Peyer's patch (tissue), 4 donors: ENCODE results near the gene PUS1. TPM values are rescaled to one million over a fixed set of nuclear protein-coding genes. Genes with fewer than 3 reads are reported as not detected.

Source experiments
- DNase-seq, 3 donors: peaks; one replicate each; pipeline ENCODE4 v3.0.0-alpha.2; 2017 to 2019
- H3K27ac ChIP-seq, 4 donors: fragments of 200-600 bp; sonication (generic); one replicate each; pipeline ENCODE4 v1.5.1; 2016 to 2019
- H3K27me3 ChIP-seq, 2 donors: fragments of 200-600 bp; sonication (generic); one replicate each; pipeline ENCODE4 v1.5.1; 2019
- H3K36me3 ChIP-seq, 3 donors: fragments of 200-600 bp; sonication (generic); one replicate each; pipeline ENCODE4 v1.5.1; 2016 to 2019
- H3K4me1 ChIP-seq, 4 donors: fragments of 200-600 bp; sonication (generic); one replicate each; pipeline ENCODE4 v1.5.1; 2016 to 2019
- H3K4me3 ChIP-seq, 4 donors: fragments of 200-600 bp; sonication (generic); 1 replicate in 3 of 4; 2 replicates in 1 of 4; pipeline ENCODE4 v1.5.1; 2016 to 2019; ENCODE audit warnings: mild to moderate bottlenecking in 1 of 4
- H3K9me3 ChIP-seq, 4 donors: fragments of 200-600 bp; sonication (generic); one replicate each; pipeline ENCODE4 v1.5.1; 2016 to 2019; ENCODE audit warnings: mild to moderate bottlenecking in 1 of 4
- CTCF ChIP-seq, 6 experiments: fragments of 450-650 bp in 4 of 6; fragments of 200-600 bp in 2 of 6; sonication (generic) in 1 of 6; IDR thresholded peaks; one replicate each; pipeline ENCODE4 v1.5.1; 2017 to 2019; ENCODE audit warnings: antibody characterized with exemption in 6 of 6, mild to moderate bottlenecking in 3 of 6, moderate library complexity in 1 of 6
- POLR2A ChIP-seq, 2 donors: fragments of 450-650 bp; IDR thresholded peaks; one replicate each; pipeline ENCODE4 v1.5.1; 2017; ENCODE audit warnings: antibody characterized with exemption in 2 of 2, mild to moderate bottlenecking in 2 of 2, moderate library complexity in 2 of 2
- total RNA-seq, 4 donors: library from RNA; depleted of rRNA; stranded (reverse); fragments of >200 nt; gene quantifications; one replicate each; pipeline ENCODE4 v1.1.0, GENCODE V29; 2016

The PUS1 gene
- total RNA-seq, 4 donors from 2014 or later, result 8.8 to 46.5 (median 31.8) TPM

GRCh38 chr12:131892711-131893604, 36.1 kb upstream of the PUS1 start:
- peaks cover 0 to 16% (median 12%) of the 10 kb centered on the region in 4 donors for H3K4me1 ChIP-seq
- no peak for DNase-seq
- peaks cover 0 to 6% (median 0%) of the 10 kb centered on the region in 3 donors for H3K36me3 ChIP-seq
- H3K9me3 ChIP-seq, result no peaks in the 10 kb centered on the region
- no peak overlapping the region for H3K27ac ChIP-seq
- no peak for TF ChIP-seq POLR2A (IDR thresholded peaks at IDR 0.05)
- no peak for TF ChIP-seq CTCF (IDR thresholded peaks at IDR 0.05)
- H3K4me3 ChIP-seq, result no peak overlapping the region
- H3K27me3 ChIP-seq, result no peaks in the 10 kb centered on the region

GRCh38 chr12:131893605-131894312, 35.3 kb upstream of the PUS1 start:
- Histone ChIP-seq H3K27ac (peak overlapping the region; percentile 77 to 90 (median 86)), H3K9me3 (no peaks in the 10 kb centered on the region), H3K36me3 (peaks cover 0 to 9% (median 0%) of the 10 kb centered on the region in 3 donors), H3K4me3 (peak overlapping the region; percentile 56 to 83 (median 64)), H3K27me3 (no peaks in the 10 kb centered on the region), H3K4me1 (peaks cover 0 to 16% (median 12%) of the 10 kb centered on the region in 4 donors)
- TF ChIP-seq POLR2A (IDR thresholded peaks at IDR 0.05) (no peak), CTCF (IDR thresholded peaks at IDR 0.05) (no peak)
- no peak for DNase-seq

DNA sequence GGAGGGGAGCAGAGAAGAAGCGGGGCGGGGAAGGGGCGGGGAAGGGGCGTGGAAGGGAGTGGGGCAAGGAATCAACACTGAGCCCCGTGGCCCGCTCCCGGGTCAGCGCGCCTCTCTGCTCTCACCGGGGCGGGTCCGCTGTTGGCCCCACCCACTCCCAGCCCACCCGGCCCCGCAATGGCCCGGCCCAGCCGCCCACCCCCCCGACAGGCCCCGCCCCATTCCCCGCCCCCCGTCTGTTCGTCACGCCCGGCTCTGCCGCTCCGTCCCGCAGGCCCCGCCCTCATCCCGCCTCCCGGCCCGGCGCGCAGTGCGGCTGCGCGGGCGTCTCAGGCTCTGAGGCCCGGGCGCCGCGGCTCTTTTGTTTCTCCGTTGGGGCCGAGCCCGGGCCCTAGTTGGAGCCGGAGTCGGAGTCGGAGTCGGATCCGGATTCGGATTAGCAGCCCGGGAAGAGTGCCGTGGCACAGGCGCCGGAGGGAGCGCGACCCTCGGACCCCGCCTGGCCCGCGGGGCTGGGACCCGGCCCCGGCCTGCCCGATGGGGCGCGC, 34.7 kb upstream of the PUS1 start, which contains the start of gene ULK1:
Gene ULK1, plus strand, starts transcription at position 310 of the 548 bp plus-strand sequence. CDS start 380 bp downstream, outside the sequence.
- H3K27me3 ChIP-seq, result no peaks in the 10 kb centered on the region
- H3K4me3 ChIP-seq, result peak within 1 kb of the TSS; percentile 56 to 83 (median 64)
- peak; percentile 78 to 84 for TF ChIP-seq POLR2A (IDR thresholded peaks at IDR 0.05)
- TF ChIP-seq CTCF (IDR thresholded peaks at IDR 0.05), result no peak
- H3K36me3 ChIP-seq, result peaks cover 0 to 12% (median 0%) of the 10 kb centered on the region in 3 donors
- no peaks in the 10 kb centered on the region for H3K9me3 ChIP-seq
- peaks cover 0 to 16% (median 12%) of the 10 kb centered on the region in 4 donors for H3K4me1 ChIP-seq
- peak; percentile 92 to 97 (median 96) for DNase-seq
- H3K27ac ChIP-seq, result peak within 1 kb of the TSS; percentile 85 to 90 (median 88)

GRCh38 chr12:131894981-131895639, 34.0 kb upstream of the PUS1 start:
- TF ChIP-seq CTCF (IDR thresholded peaks at IDR 0.05) (no peak), POLR2A (IDR thresholded peaks at IDR 0.05) (no peak)
- Histone ChIP-seq H3K4me1 (peaks cover 0 to 16% (median 12%) of the 10 kb centered on the region in 4 donors), H3K27ac (peak overlapping the region; percentile 85 to 90 (median 88)), H3K27me3 (no peaks in the 10 kb centered on the region), H3K9me3 (no peaks in the 10 kb centered on the region), H3K36me3 (peaks cover 0 to 12% (median 0%) of the 10 kb centered on the region in 3 donors), H3K4me3 (peak overlapping the region; percentile 56 to 83 (median 64))
- DNase-seq, result peak in 2 of 3 donors; percentile 18 to 59

GRCh38 chr12:131895640-131896079, 33.4 kb upstream of the PUS1 start:
- peaks cover 0 to 12% (median 0%) of the 10 kb centered on the region in 3 donors for H3K36me3 ChIP-seq
- DNase-seq, result peak in 1 of 3 donors; percentile 23
- H3K27ac ChIP-seq, result peak overlapping the region; percentile 85 to 90 (median 88)
- no peak for TF ChIP-seq POLR2A (IDR thresholded peaks at IDR 0.05)
- no peak for TF ChIP-seq CTCF (IDR thresholded peaks at IDR 0.05)
- H3K4me1 ChIP-seq, result peaks cover 0 to 16% (median 12%) of the 10 kb centered on the region in 4 donors
- H3K4me3 ChIP-seq, result peak overlapping the region; percentile 56 to 83 (median 64)
- H3K27me3 ChIP-seq, result no peaks in the 10 kb centered on the region
- no peaks in the 10 kb centered on the region for H3K9me3 ChIP-seq
